IPS DF 4.7 (cell line): ENCODE data around the gene TRDMT1.

Experiments used
- DNase-seq: peaks from one replicate; pipeline ENCODE4 v3.0.0-alpha.2; 2013; ENCODE audit warnings: low spot score; ENCODE audit errors: extremely low read depth

Gene TRDMT1

GRCh38 chr10:17200912-17201793 lies at the start of gene TRDMT1:
Gene TRDMT1, minus strand, starts transcription at chr10:17201672. Its CDS starts 38 bp downstream, at chr10:17201634.
- no peak for DNase-seq

- DNase-seq: no peak
Observed at GRCh38 chr10:17250736-17251135, 49.3 kb upstream of the TRDMT1 start.

GRCh38 chr10:17249820-17250219 lies 48.3 kb upstream of the TRDMT1 start:
- DNase-seq: no peak

GRCh38 chr10:17248964-17249363 lies 47.5 kb upstream of the TRDMT1 start:
- no peak for DNase-seq

GRCh38 chr10:17247210-17247609 lies 45.7 kb upstream of the TRDMT1 start:
- no peak for DNase-seq

GRCh38 chr10:17244700-17245365 lies 43.4 kb upstream of the TRDMT1 start:
- no peak for DNase-seq

GRCh38 chr10:17241611-17242333 lies 40.3 kb upstream of the TRDMT1 start:
- no peak for DNase-seq

- no peak for DNase-seq
Observed at GRCh38 chr10:17240616-17241015, 39.1 kb upstream of the TRDMT1 start.

- DNase-seq: no peak
Observed at GRCh38 chr10:17240096-17240495, 38.6 kb upstream of the TRDMT1 start.

- DNase-seq: no peak
Observed at GRCh38 chr10:17239345-17240085, 38.0 kb upstream of the TRDMT1 start.

- DNase-seq: no peak
Observed at GRCh38 chr10:17238445-17239291, 37.2 kb upstream of the TRDMT1 start.

GRCh38 chr10:17237915-17238444 lies 36.5 kb upstream of the TRDMT1 start:
- no peak for DNase-seq

GRCh38 chr10:17237149-17237527 lies 35.7 kb upstream of the TRDMT1 start:
- DNase-seq: no peak

- DNase-seq: no peak
Observed at GRCh38 chr10:17236468-17237148, 35.1 kb upstream of the TRDMT1 start.

GRCh38 chr10:17235136-17235535 lies 33.7 kb upstream of the TRDMT1 start:
- no peak for DNase-seq

GRCh38 chr10:17234431-17234945 lies 33.0 kb upstream of the TRDMT1 start:
- no peak for DNase-seq

- no peak for DNase-seq
Observed at GRCh38 chr10:17233286-17233991, 32.0 kb upstream of the TRDMT1 start.

- no peak for DNase-seq
Observed at GRCh38 chr10:17232276-17232960, 30.9 kb upstream of the TRDMT1 start.
